GM12891 (cell line): ENCODE data around the gene FLT1.

Experiments used
- DNase-seq: peaks from one replicate; pipeline ENCODE4 v3.0.0; 2011; ENCODE audit warnings: low spot score; ENCODE audit not compliant: insufficient read length
- FAIRE-seq: peaks from 2 replicates; lab custom pipeline; 2011; peaks lifted over from hg19 to GRCh38; lab: Jason Lieb, UNC
- PAX5 ChIP-seq: IDR thresholded peaks from 2 replicates; pipeline ENCODE4 v1.6.1; 2011; ENCODE audit warnings: low read length, moderate library complexity, mild to moderate bottlenecking; ENCODE audit not compliant: insufficient read depth, severe bottlenecking
- POLR2A ChIP-seq: IDR thresholded peaks from 2 replicates; pipeline ENCODE4 v1.6.1; 2011; ENCODE audit warnings: low read depth, low read length, control low read depth
- POLR2AphosphoS5 ChIP-seq: IDR thresholded peaks from 2 replicates; pipeline ENCODE4 v1.6.1; 2011; ENCODE audit warnings: low read depth, low read length, control low read depth
- POU2F2 ChIP-seq: IDR thresholded peaks from 2 replicates; pipeline ENCODE4 v1.6.1; 2011; ENCODE audit warnings: low read depth, mild to moderate bottlenecking, control low read depth, low read length, moderate library complexity
- SPI1 ChIP-seq: IDR thresholded peaks from 2 replicates; pipeline ENCODE4 v1.6.1; 2011; ENCODE audit warnings: low read depth, low read length, control low read depth
- TAF1 ChIP-seq: IDR thresholded peaks from 2 replicates; pipeline ENCODE4 v1.6.1; 2011; ENCODE audit warnings: low read depth, low read length, control low read depth

The FLT1 gene

GRCh38 chr13:28476919-28477708 lies 17.8 kb downstream of the FLT1 start:
- no peak for TF ChIP-seq TAF1
- no peak for TF ChIP-seq POU2F2
- no peak for TF ChIP-seq POLR2A
- TF ChIP-seq POLR2AphosphoS5: no peak
- no peak for TF ChIP-seq SPI1
- TF ChIP-seq PAX5: no peak
- FAIRE-seq (no peak), DNase-seq (no peak)

GRCh38 chr13:28475916-28476725 lies 18.8 kb downstream of the FLT1 start:
- DNase-seq (no peak), FAIRE-seq (no peak)
- no peak for TF ChIP-seq POU2F2
- TF ChIP-seq TAF1: no peak
- TF ChIP-seq SPI1: no peak
- TF ChIP-seq POLR2A: no peak
- no peak for TF ChIP-seq POLR2AphosphoS5
- TF ChIP-seq PAX5: no peak

- FAIRE-seq (no peak), DNase-seq (no peak)
- TF ChIP-seq POLR2A (no peak), POU2F2 (no peak), TAF1 (no peak), SPI1 (no peak), PAX5 (no peak), POLR2AphosphoS5 (no peak)
These were observed 20.3 kb downstream of the FLT1 start for GRCh38 chr13:28474491-28475134.

- TF ChIP-seq PAX5: no peak
- TF ChIP-seq SPI1: no peak
- TF ChIP-seq POLR2AphosphoS5: no peak
- no peak for TF ChIP-seq POLR2A
- no peak for TF ChIP-seq TAF1
- TF ChIP-seq POU2F2: no peak
- DNase-seq (no peak), FAIRE-seq (no peak)
These were observed 21.9 kb downstream of the FLT1 start for GRCh38 chr13:28473044-28473443.

GRCh38 chr13:28471421-28471820 lies 23.5 kb downstream of the FLT1 start:
- no peak for DNase-seq
- no peak for FAIRE-seq

GRCh38 chr13:28470296-28470695 lies 24.6 kb downstream of the FLT1 start:
- DNase-seq (no peak), FAIRE-seq (no peak)
- TF ChIP-seq TAF1 (no peak), POLR2AphosphoS5 (no peak), SPI1 (no peak), POLR2A (no peak), PAX5 (no peak), POU2F2 (no peak)

More at GRCh38 chr13:28471421-28471820, 23.5 kb downstream of the FLT1 start:
- TF ChIP-seq POLR2AphosphoS5: no peak
- no peak for TF ChIP-seq PAX5
- no peak for TF ChIP-seq POLR2A
- TF ChIP-seq SPI1: no peak
- no peak for TF ChIP-seq POU2F2
- no peak for TF ChIP-seq TAF1

GRCh38 chr13:28469316-28469715 lies 25.6 kb downstream of the FLT1 start:
- no peak for FAIRE-seq
- TF ChIP-seq POLR2AphosphoS5: no peak
- no peak for TF ChIP-seq SPI1
- TF ChIP-seq TAF1: no peak
- TF ChIP-seq POU2F2: no peak
- TF ChIP-seq PAX5: no peak
- TF ChIP-seq POLR2A: no peak
- DNase-seq: no peak

- no peak for TF ChIP-seq PAX5
- TF ChIP-seq TAF1: no peak
- no peak for TF ChIP-seq POLR2A
- TF ChIP-seq SPI1: no peak
- no peak for TF ChIP-seq POLR2AphosphoS5
- TF ChIP-seq POU2F2: no peak
- DNase-seq: no peak
- FAIRE-seq: peak; percentile 45
These were observed 26.7 kb downstream of the FLT1 start for GRCh38 chr13:28468023-28468915.

- no peak for TF ChIP-seq TAF1
- FAIRE-seq: no peak
- no peak for DNase-seq
These were observed 27.9 kb downstream of the FLT1 start for GRCh38 chr13:28467034-28467433.
